Uterus (tissue), 2 donors: ENCODE results near the gene FRMD5.

Experiments
- CTCF ChIP-seq, 4 experiments: fragments of 200-600 bp in 2 of 4; fragments of 450-650 bp in 2 of 4; sonication (generic) in 2 of 4; IDR thresholded peaks; one replicate each; pipeline ENCODE4 v1.5.1; 2016 to 2019; ENCODE audit warnings: antibody characterized with exemption in 4 of 4, mild to moderate bottlenecking in 2 of 4, moderate library complexity in 1 of 4
- POLR2A ChIP-seq, 2 donors: fragments of 450-650 bp; IDR thresholded peaks; one replicate each; pipeline ENCODE4 v1.6.1; 2016; ENCODE audit warnings: antibody characterized with exemption in 2 of 2, mild to moderate bottlenecking in 1 of 2, moderate library complexity in 1 of 2

GRCh38 chr15:43908516-43909050 lies 286.5 kb downstream of the FRMD5 start:
- TF ChIP-seq POLR2A (IDR thresholded peaks at IDR 0.05) (no peak), CTCF (IDR thresholded peaks at IDR 0.05) (no peak)
